CD4-positive, alpha-beta T cell (primary cell): ENCODE results near the gene GAP43. TPM values are rescaled to one million over a fixed set of nuclear protein-coding genes. Genes with fewer than 3 reads are reported as not detected.

Source experiments
- ATAC-seq: fragments of 200-7000 bp; cut with Tn5 transposase; one replicate; pipeline ENCODE4 v1.10.0; 2022; ENCODE audit warnings: mild to moderate bottlenecking; ENCODE audit not compliant: poor library complexity
- CTCF ChIA-PET: fragments of 350-600 bp; sonication (Branson Sonifier 250); formaldehyde crosslinking; loops from one replicate; lab custom pipeline; 2021; ENCODE audit warnings: antibody characterized with exemption, inconsistent platforms; lab: Charles Lee
- POLR2A ChIA-PET: fragments of 350-600 bp; sonication (Branson Sonifier 250); formaldehyde crosslinking; loops from one replicate; lab custom pipeline; 2021; ENCODE audit warnings: antibody characterized with exemption, inconsistent platforms; lab: Charles Lee
- DNase-seq, 14 experiments: peaks; one replicate each; pipeline ENCODE4 v3.0.0-alpha.2; 2013 to 2020; ENCODE audit warnings: mixed read lengths in 2 of 14
- H3K27ac ChIP-seq, 2 donors: one replicate each; pipeline versions ENCODE4 v1.5.1 to v1.7.0; 2013; ENCODE audit warnings: low read length in 2 of 2, low read depth in 1 of 2, mild to moderate bottlenecking in 1 of 2
- H3K27me3 ChIP-seq, 2 experiments: 1 replicate in 1 of 2; 2 replicates in 1 of 2; pipeline versions ENCODE4 v1.6.1 to v1.7.0; 2013; ENCODE audit warnings: low read length in 2 of 2, control low read depth in 1 of 2, mild to moderate bottlenecking in 1 of 2, moderate library complexity in 1 of 2; ENCODE audit not compliant: insufficient read depth in 2 of 2, control insufficient read depth in 1 of 2
- H3K36me3 ChIP-seq: one replicate; pipeline ENCODE4 v1.6.1; 2013; ENCODE audit warnings: low read length, control low read depth; ENCODE audit not compliant: insufficient read depth
- H3K4me1 ChIP-seq: one replicate; pipeline ENCODE4 v1.6.1; 2013; ENCODE audit warnings: low read length, control low read depth; ENCODE audit not compliant: insufficient read depth
- H3K4me3 ChIP-seq: one replicate; pipeline ENCODE4 v1.5.1; 2013; ENCODE audit warnings: mild to moderate bottlenecking, low read length, moderate library complexity
- H3K9me3 ChIP-seq, 2 experiments: 1 replicate in 1 of 2; 2 replicates in 1 of 2; pipeline versions ENCODE4 v1.6.1 to v1.7.0; 2013; ENCODE audit warnings: low read length in 2 of 2, mild to moderate bottlenecking in 2 of 2, control low read depth in 1 of 2, moderate library complexity in 1 of 2; ENCODE audit not compliant: control insufficient read depth in 1 of 2, insufficient read depth in 1 of 2
- H3K27ac Mint-ChIP-seq: one replicate; pipeline ENCODE4 v1.8.0; 2020; ENCODE audit warnings: mixed read lengths
- H3K27me3 Mint-ChIP-seq: one replicate; pipeline ENCODE4 v1.8.0; 2021; ENCODE audit warnings: mixed read lengths
- H3K36me3 Mint-ChIP-seq: one replicate; pipeline ENCODE4 v1.8.0; 2021; ENCODE audit warnings: low read depth, mixed read lengths
- H3K4me1 Mint-ChIP-seq: one replicate; pipeline ENCODE4 v1.8.0; 2021; ENCODE audit warnings: low read depth, mixed read lengths
- H3K4me3 Mint-ChIP-seq: one replicate; pipeline ENCODE4 v1.8.0; 2020; ENCODE audit warnings: mild to moderate bottlenecking, mixed read lengths
- H3K9me3 Mint-ChIP-seq: one replicate; pipeline ENCODE4 v1.8.0; 2020; ENCODE audit warnings: mixed read lengths
- intact Hi-C, 2 experiments: fragments of 100-400 bp; cut with DNase I in 1 of 2; cut with micrococcal nuclease in 1 of 2; formaldehyde crosslinking; loops; one replicate each; pipeline versions ENCODE4 v1.15.1 to v1.9.0; 2023 to 2025; cut with DNase I, micrococcal nuclease
- total RNA-seq, 174 experiments: library from RNA in 2 of 174; stranded (reverse) in 2 of 174; gene quantifications; one replicate each; pipeline ENCODE4 v1.2.3 and lab custom pipeline; 2021 to 2026
- TF ChIP-seq, protein P1 (sequence below): fragments of 200-600 bp; IDR thresholded peaks from one replicate; pipeline ENCODE4 v1.8.0; 2022; ENCODE audit warnings: antibody characterized with exemption, mild to moderate bottlenecking

Gene GAP43
- total RNA-seq, 2 experiments from 2014 or later: not detected

DNA sequence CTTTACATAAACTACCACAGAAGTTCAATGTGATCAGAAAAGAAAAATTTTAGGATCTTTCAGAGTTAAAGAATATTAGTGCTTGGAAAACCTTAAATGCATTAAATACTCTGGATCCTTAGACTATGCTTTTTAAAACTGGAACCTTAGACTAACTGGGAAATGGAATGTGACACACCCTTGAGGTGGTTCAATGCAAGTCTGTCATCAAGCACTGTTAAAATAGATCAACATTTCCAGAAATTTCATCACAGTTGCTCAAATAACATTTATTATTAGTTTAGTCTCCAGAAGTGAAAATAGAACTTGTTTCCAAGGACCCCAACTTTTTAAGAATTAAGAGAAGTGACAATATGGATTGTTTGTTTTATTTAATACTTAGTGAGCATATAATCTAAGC is 71.8 kb downstream of the GAP43 start:
- H3K27ac Mint-ChIP-seq: no peak overlapping the region
- no peak overlapping the region for H3K4me3 Mint-ChIP-seq
- H3K4me1 Mint-ChIP-seq: no peaks in the 10 kb centered on the region
- Histone ChIP-seq H3K27ac (no peak overlapping the region), H3K27me3 (no peaks in the 10 kb centered on the region), H3K9me3 (no peaks in the 10 kb centered on the region), H3K4me1 (no peaks in the 10 kb centered on the region), H3K4me3 (no peak overlapping the region), H3K36me3 (no peaks in the 10 kb centered on the region)
- TF ChIP-seq, protein P1, sequence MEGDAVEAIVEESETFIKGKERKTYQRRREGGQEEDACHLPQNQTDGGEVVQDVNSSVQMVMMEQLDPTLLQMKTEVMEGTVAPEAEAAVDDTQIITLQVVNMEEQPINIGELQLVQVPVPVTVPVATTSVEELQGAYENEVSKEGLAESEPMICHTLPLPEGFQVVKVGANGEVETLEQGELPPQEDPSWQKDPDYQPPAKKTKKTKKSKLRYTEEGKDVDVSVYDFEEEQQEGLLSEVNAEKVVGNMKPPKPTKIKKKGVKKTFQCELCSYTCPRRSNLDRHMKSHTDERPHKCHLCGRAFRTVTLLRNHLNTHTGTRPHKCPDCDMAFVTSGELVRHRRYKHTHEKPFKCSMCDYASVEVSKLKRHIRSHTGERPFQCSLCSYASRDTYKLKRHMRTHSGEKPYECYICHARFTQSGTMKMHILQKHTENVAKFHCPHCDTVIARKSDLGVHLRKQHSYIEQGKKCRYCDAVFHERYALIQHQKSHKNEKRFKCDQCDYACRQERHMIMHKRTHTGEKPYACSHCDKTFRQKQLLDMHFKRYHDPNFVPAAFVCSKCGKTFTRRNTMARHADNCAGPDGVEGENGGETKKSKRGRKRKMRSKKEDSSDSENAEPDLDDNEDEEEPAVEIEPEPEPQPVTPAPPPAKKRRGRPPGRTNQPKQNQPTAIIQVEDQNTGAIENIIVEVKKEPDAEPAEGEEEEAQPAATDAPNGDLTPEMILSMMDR: no peak
- ChIA-PET CTCF (no interaction called here), POLR2A (no interaction called here)
- DNase-seq: no peak
- ATAC-seq: no peak
- no peaks in the 10 kb centered on the region for H3K9me3 Mint-ChIP-seq
- intact Hi-C loops: loop anchor here (10.0 kb wide), 4 partner anchors 90 to 1310 kb away; no protein-coding TSS in a partner anchor
- H3K27me3 Mint-ChIP-seq: peaks cover 5% of the 10 kb centered on the region
- H3K36me3 Mint-ChIP-seq: no peaks in the 10 kb centered on the region

DNA sequence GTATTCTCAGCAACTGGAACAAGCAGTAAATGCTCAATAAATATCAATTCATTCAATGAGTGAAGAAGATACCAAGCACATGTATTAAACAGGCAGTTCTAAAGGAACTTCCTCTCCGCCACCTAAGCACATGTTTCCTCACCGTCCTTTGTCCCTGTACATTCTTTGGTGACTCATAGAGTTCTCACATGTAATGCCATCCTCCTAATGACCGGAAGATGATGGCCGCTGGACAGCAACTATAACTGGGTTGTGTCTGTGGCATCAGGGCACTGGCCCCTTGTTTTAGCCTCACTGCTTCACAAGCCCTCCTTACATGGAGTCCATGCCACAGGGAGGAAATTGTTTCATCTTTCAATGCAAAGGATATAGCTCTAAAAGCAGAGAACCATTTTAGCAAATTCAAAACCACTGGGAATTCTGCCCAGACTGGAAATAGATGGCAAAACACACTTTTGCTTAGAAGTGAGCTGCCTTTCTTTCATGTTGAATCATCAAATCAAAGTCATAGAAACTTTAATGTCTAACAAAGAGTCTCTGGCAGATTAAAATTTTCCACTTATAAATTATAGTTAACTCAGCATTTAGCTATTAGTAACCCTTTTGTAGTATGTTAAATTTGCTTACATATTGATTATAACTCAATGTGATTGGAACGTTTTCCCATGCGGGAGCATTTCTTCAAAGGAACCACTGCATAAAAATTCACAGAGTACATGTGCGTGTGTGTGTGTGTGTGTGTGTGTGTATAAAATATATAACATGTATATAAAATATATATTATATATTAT is 74.1 kb downstream of the GAP43 start:
- Mint-ChIP-seq H3K4me3 (no peak overlapping the region), H3K9me3 (no peaks in the 10 kb centered on the region), H3K4me1 (no peaks in the 10 kb centered on the region), H3K27me3 (peaks cover 5% of the 10 kb centered on the region), H3K36me3 (no peaks in the 10 kb centered on the region), H3K27ac (no peak overlapping the region)
- H3K9me3 ChIP-seq: no peaks in the 10 kb centered on the region
- intact Hi-C loops: loop anchor here (10.0 kb wide), 4 partner anchors 87 to 1313 kb away; no protein-coding TSS in a partner anchor
- TF ChIP-seq, protein P1: no peak
- no peaks in the 10 kb centered on the region for H3K27me3 ChIP-seq
- no peak overlapping the region for H3K4me3 ChIP-seq
- ATAC-seq (no peak), DNase-seq (no peak)
- ChIA-PET CTCF (no interaction called here), POLR2A (no interaction called here)
- H3K4me1 ChIP-seq: no peaks in the 10 kb centered on the region
- no peaks in the 10 kb centered on the region for H3K36me3 ChIP-seq
- H3K27ac ChIP-seq: no peak overlapping the region

DNA sequence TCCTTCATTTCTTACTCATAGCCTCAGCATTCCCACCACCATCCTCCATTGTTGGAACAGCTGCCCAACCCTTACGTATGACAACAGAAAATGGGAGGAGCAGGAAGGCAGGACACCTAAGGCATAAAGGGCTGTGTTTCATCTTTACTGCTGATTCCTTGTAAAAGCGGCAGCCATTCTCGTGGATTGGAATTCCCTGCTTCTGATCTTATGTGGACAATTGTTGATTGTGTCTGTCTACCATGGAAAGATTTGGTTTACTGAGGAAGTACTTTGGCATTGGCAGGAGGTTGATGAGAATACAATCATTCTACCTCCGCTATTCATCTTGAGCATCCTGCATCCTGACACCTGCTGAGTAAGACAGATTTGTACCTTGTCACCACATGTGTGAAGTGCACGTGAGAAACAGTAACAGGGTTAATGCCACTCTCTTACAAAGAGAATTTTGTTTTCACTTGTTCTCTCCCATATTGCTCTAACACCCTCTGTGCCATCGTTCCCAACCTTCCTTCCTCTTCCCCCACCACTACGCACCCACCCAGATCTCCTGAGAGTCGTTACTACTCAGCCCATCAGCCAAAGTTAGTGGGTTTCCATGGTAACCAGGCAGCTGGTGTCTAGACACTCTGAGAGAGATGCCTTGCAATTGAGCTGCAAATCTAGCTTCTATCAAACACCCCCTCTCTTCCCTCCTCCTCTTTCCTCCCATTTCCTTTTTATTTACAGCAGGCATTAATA is 75.7 kb downstream of the GAP43 start:
- CTCF ChIA-PET: no interaction called here
- H3K27me3 Mint-ChIP-seq: peaks cover 5% of the 10 kb centered on the region
- H3K4me3 Mint-ChIP-seq: no peak overlapping the region
- DNase-seq: peak in 3 of 14 experiments; percentile 5 to 21 (median 9)
- Histone ChIP-seq H3K4me1 (no peaks in the 10 kb centered on the region), H3K9me3 (no peaks in the 10 kb centered on the region), H3K36me3 (no peaks in the 10 kb centered on the region), H3K27ac (no peak overlapping the region), H3K27me3 (no peaks in the 10 kb centered on the region), H3K4me3 (no peak overlapping the region)
- TF ChIP-seq, protein P1: no peak
- ATAC-seq: peak; percentile 43
- H3K36me3 Mint-ChIP-seq: no peaks in the 10 kb centered on the region
- no peaks in the 10 kb centered on the region for H3K9me3 Mint-ChIP-seq
- intact Hi-C loops: loop anchor here (10.0 kb wide), 4 partner anchors 86 to 1314 kb away; no protein-coding TSS in a partner anchor
- POLR2A ChIA-PET: no interaction called here
- H3K4me1 Mint-ChIP-seq: no peaks in the 10 kb centered on the region
- H3K27ac Mint-ChIP-seq: no peak overlapping the region
